ENCODE results near the gene GMNN. TPM values are rescaled to one million over a fixed set of nuclear protein-coding genes. Genes with fewer than 3 reads are reported as not detected.

Gene GMNN
- total RNA-seq, 1 donor from 2014 or later, result 7.7 TPM

Other genes starting within 250 kb of the GMNN start
- gene KIAA0319, start 128.7 kb upstream of the GMNN start, total RNA-seq, result 26.1 TPM
- gene TDP2, start 108.0 kb upstream of the GMNN start, total RNA-seq, result 27.3 TPM
- 4.5 TPM for gene ACOT13, start 107.9 kb upstream of the GMNN start, total RNA-seq
- gene C6orf62, start 55.8 kb upstream of the GMNN start, total RNA-seq, result 79.5 TPM
- gene ARMH2, start 24.0 kb downstream of the GMNN start, total RNA-seq, result not detected
- 17.9 TPM for gene RIPOR2, start 161.0 kb downstream of the GMNN start, total RNA-seq